GM18520 (cell line): Measurements from ENCODE around the gene PTPMT1.

ENCODE experiments used
- ATAC-seq: cut with Tn5 transposase; IDR thresholded peaks from one replicate; pipeline ENCODE4 v1.9.1; 2021; ENCODE audit not compliant: unreplicated experiment

The PTPMT1 gene

GRCh38 chr11:47577460-47578041, 12.2 kb downstream of the PTPMT1 start:
- ATAC-seq, result no peak

DNA sequence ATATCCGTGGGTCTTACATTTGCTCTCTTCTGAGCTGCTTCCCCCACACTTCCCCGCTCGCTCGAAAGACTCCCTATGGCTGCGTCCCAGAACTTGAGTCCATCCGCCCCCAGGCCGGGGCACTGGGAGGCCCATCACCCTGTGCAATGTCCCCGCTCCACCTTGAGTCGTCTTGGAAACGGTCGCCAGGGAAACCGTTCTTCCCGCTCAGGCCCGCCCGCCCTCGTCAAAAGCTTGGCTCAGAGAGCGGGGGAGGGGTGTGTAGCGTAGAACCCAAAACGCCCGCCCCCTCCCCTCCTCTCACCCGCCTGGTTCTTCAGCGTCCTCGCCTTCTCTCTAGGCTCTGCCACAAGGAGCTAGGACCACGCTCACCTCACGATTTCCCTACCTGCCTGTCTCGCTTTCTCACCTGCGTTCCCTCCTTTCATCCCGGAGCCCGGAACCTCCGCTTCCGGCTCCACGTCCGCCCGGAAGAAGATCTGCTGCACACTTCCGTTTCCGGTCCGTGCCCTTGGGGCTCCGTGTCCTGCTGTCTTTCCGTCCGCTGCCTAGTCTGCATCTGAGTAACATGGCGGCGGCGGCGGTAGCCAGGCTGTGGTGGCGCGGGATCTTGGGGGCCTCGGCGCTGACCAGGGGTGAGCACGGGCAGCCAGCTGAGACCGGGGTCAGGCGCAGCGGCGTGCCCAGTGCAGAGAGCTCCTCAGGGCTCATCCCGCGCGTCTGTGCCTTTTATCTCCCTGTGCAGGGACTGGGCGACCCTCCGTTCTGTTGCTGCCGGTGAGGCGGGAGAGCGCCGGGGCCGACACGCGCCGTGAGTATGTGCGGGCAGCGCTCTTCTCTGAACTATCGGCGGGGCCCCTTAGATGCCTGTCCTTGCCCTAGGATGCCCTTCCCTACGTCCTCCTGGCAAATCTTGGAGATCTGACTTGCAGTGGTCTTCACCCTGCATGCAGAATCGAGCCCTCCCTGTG, 13.4 kb downstream of the PTPMT1 start, which contains the start of the genes KBTBD4 and NDUFS3:
Gene KBTBD4, minus strand, starts transcription at position 447 of the 971 bp plus-strand sequence. Its CDS starts 19 bp downstream, at position 428.
Gene NDUFS3, plus strand, starts transcription at position 551 of the 971 bp plus-strand sequence. Its CDS starts 18 bp downstream, at position 569.
- ATAC-seq, result peak; percentile 93

DNA sequence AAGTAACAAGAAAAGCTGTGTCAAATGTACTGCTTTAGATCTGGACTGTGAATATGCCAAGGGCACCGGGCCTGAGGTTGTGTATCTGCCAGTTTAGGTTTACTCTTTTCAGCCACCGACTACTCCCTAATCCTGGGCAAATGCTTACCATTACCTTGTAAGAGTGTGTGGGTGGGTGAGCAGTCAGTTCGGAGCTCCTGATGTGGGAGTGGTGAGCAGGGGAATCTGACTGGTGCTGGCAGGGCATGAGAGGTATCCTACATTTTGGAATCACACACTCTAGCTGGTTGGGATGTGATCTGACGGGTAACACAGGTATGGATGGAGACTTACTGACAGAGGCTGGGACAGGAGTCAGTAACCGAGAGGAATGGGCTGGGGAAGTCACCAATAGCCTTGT, 18.4 kb downstream of the PTPMT1 start:
- ATAC-seq, result no peak

DNA sequence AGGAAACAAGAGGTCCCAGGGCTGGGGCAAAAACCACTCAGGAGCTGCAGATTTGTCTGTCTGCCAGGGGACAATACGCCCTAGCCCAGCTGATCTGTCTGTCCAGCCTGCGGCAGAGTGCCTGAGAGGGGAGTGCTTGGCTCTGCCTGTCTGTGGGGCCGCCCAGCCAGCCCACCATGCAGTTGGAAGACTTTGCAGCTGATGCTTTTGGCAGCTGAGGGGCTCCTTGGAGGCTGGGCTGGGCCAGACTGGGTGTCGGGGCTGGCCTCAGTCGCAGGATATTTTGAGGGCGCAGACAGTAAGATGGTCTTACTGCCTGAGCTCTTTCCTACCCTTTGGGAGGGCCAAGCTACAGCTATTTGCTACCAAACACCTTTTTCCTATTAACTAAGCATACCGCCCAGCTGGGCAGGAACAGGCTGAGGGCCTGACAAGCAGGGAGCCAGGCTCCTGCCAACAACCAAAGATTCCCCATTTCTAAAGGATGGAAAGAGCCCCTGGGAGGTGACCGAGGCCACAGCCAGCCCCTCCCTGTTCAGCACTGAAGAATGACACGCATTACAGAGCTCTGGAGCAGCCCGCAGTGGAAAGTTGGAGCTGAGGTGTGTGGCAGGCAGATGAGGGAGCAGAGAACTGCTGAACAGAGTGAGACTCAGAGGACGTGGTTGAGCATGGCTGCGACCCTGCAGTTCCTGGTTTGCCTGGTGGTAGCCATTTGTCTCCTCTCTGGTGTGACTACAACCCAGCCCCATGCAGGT, 20.9 kb downstream of the PTPMT1 start, which contains the start of gene FAM180B:
Gene FAM180B, plus strand, starts transcription at position 581 of the 758 bp plus-strand sequence. Its CDS starts 91 bp downstream, at position 672.
- ATAC-seq, result no peak

DNA sequence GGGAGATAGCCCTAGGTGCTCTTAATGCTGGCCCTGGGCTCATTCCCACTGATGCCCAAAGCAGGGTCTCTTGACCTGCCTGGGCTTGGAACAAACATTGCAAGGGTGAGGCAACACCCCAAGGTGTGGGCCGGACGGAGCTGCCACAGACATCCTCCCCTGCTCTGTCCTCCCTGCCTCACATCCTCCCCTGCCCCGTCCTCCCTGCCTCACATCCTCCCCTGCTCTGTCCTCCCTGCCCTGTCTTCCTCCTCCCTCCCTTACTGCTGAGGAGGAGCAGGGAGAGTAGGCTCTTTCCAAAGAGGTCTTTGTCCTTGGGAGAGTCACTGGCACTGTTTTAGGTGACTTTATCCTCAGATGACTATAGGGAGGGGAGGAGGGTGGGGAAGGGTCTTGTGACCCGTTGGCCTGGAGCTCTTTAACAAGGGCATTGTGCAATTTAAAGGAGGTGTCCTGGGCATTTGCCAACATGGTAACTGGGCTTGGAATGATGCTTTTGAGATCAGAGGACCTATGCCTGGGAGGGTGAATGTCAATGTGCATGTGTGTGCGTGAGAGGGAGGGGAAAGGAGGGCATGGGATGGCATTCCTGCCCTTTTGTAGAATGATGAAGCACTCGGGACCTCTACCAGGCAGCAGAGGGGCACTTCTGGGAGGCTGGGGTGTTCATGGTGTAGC, 21.8 kb downstream of the PTPMT1 start:
- no peak for ATAC-seq

GRCh38 chr11:47587723-47588326, 22.4 kb downstream of the PTPMT1 start:
- no peak for ATAC-seq

GRCh38 chr11:47589118-47589517, 23.7 kb downstream of the PTPMT1 start:
- no peak for ATAC-seq

- no peak for ATAC-seq
Measured at GRCh38 chr11:47589584-47589976, 24.2 kb downstream of the PTPMT1 start.

GRCh38 chr11:47589977-47590861, 24.8 kb downstream of the PTPMT1 start:
- ATAC-seq, result no peak

- no peak for ATAC-seq
Measured at GRCh38 chr11:47591764-47592163, 26.4 kb downstream of the PTPMT1 start.

DNA sequence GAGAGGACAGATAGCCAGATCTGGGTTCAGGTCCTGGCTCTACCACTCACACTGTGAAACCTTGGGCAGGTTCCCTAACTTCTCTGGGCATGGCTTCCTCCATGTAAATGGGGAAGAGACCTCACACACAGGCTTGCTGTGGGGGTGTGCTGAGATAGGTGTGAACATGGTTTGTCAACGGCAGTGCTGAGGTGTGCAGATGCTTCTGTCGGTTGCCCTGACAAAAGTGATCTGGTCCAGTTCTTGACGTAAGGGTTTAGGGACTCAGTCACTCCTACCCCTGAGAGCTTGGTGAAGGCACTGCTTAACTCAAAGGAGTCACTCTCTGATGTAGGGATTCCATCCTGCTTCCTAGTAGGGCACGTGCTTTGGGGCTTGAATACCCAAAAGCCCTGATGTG, 26.9 kb downstream of the PTPMT1 start:
- ATAC-seq, result no peak

DNA sequence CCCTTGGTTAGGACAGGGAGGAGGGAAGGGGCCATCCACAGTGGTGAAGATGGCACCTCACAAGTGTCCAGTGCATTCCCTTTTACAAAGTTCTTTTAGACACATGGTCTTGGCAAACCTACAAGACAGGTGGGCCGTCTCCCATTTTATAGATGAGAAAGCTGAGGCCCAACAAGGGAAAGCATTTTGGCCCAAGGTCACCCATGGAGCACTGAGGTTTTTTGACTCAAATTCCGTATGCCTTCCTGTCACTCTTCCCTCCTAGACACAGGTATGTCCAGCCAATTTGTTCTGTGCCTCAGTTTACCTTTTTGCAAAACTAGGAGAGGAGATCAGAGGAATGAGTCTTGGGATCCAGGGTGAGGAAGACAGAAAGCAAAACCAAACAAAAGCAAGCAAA, 27.6 kb downstream of the PTPMT1 start:
- no peak for ATAC-seq

- no peak for ATAC-seq
Measured at GRCh38 chr11:47593492-47593933, 28.1 kb downstream of the PTPMT1 start.

- ATAC-seq, result no peak
Measured at GRCh38 chr11:47593934-47594855, 28.8 kb downstream of the PTPMT1 start, which contains the start of gene C1QTNF4. TSS of gene C1QTNF4 (minus strand) at chr11:47594411. CDS start at chr11:47590810, 3,601 bp downstream.

- no peak for ATAC-seq
Measured at GRCh38 chr11:47595029-47595428, 29.6 kb downstream of the PTPMT1 start.

GRCh38 chr11:47595967-47596366, 30.6 kb downstream of the PTPMT1 start:
- ATAC-seq, result no peak

DNA sequence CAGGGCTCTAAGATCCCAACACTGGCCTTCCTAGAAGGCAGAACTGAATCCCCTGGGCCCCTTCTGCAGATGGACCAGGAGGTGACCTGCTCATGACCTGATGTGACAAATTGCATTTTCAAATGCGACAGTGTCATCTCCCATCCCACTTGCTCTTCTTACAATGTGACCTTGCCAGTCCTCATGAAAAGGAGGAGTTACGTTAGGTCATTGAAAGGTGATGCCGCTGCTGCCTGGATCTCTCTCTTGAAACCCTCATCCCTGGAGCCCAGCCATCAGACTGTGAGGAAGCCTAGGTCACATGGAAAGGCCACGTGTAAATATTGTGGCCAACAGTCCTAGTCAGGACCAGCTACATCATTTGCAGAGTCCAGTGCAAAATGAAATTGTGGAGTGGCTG, 34.5 kb downstream of the PTPMT1 start:
- ATAC-seq, result no peak

DNA sequence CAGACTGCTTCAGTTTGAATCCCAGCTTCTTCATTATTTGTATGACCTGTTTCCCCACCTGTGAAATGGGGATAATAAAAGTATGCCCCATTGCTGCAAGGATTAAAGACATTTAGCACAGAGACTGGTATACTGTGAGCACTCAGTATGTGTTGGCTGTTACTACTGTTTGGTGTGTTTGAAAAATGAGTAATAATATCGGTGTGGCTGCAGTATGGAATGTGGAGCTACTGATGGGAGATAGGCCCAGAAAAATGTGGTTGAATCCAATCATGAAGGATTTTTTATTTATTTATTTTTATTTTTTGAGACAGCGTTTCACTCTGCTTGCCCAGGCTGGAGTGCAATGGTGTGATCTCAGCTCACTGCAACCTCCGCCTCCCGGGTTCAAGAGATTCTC, 37.9 kb downstream of the PTPMT1 start:
- no peak for ATAC-seq
